LNCAP (cell line): ENCODE results near the gene ANKLE2.

ENCODE experiments used
- CTCF ChIP-seq: fragments of 450-650 bp; IDR thresholded peaks from 2 replicates; pipeline ENCODE4 v1.5.1; 2017; ENCODE audit warnings: mild to moderate bottlenecking

The ANKLE2 gene

GRCh38 chr12:132775502-132776229 lies 14.0 kb upstream of the ANKLE2 start:
- no peak for TF ChIP-seq CTCF

DNA sequence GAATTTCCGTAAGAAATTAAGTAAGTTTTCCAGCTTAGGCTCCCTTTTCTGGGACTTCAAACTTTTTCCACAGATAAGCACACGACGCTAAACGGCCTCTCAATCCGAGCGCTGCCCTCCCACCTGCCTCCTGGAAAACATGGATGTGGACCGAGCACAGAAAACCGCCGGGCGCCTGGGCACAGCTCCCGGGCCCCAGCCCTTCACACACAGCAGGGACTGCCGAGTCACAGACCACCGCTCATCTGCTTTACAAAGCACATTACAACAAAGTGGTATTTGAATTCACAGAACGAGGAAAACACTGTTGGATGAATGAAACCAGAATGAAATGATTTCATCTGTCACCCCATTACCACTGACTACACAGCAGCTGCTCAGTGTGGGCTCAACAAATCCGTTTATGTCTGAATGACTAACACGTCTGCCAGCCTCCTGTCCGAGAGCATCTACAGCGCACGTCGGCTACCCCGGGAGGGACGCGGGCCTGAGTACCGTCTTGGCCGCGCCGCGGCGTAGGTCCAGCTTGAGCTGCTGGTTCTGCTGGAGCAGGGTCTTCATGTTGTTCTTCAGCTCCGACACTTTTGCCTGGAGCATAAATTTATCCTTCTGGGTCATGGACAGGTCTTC lies 13.1 kb upstream of the ANKLE2 start:
- no peak for TF ChIP-seq CTCF

DNA sequence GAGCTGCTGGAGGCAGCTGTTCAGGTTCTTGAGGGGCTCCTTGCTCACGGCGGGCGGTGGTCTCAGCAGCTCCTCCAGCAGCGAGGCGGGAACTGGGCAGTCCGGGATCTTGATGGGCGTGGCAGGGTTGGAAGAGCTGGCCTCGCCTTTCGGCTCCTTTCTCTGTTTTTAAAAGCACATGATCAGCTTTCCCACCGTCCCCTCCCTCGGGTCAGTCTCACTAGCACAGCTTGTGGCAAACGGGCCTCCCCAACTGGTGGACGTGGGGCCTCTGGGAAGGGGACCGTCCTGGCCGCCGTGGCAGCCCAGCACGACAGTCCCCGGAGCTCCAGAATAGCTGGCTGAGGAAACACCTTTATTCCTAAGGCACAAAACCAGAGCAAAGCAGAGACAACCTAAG lies 12.5 kb upstream of the ANKLE2 start:
- no peak for TF ChIP-seq CTCF

DNA sequence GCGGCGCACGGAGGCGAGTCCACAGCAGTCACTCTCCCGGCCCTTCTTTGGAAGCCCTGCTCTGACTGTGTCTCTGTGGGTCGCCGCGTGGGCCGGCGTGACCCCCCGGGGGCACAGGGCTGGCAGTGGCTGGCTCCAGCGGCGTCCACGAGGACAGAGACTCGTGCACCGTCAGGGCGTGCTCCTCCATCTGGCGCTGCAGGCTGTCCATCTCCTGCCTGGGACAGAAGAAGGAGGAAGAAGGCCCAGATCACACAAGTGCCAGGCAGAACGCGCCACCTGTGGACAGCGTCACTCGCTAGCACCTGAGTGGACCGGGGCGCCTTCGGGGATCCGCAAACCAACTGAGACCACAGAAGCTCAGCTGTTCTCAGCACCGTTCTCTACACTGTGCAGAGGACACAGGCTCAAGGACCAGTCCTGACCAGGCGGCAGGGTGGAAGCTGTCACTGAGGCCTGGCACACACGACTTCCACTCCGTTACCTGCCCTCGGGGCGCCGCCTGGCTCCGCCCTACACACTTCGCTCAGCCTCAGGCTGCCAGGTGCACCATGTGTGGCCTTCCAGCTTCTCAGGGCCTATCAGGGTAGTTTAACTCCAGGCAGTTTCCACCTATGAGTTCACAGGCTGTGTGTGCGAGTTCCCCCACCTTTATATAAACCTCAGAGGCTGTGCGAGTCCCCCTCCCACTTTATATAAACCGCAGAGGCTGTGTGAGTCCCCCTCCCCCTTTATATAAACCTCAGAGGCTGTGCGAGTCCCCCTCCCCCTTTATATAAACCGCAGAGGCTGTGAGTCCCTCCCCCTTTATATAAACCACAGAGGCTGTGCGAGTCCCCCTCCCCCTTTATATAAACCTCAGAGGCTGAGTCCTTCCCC lies 11.7 kb upstream of the ANKLE2 start:
- no peak for TF ChIP-seq CTCF

GRCh38 chr12:132772606-132773005 lies 11.0 kb upstream of the ANKLE2 start:
- no peak for TF ChIP-seq CTCF

DNA sequence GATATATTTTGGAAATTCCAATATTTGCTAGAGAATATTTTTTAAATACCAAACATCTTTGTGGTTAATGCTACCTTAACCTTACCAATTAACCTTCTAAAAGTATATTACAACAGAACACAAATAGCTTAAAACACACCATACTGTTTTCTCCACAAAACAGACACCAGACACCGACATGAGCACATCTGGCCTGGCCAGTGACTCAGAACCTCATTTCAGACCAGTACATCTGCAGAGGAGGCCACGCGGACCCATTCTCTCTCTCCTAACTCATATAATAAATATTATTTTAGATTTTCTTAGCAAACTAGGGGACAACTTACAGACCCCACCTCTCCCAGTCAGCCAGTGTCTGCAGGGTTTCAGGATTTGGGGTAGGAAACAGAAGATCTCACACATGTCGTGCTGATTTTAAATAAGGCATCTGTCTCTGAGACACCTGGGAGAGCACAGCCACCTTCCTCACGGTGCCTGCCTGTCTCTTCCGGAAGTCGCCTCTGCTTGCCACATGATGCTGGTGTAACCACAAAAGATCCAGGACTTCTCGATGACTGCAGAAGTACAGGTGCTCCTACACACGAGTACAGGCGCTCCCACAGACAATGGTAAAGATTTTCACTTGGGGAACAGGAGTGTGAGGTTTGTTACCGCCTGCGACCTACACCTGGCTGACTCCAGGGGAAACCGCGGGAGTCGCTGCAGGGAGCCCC lies 9.7 kb upstream of the ANKLE2 start:
- no peak for TF ChIP-seq CTCF

- TF ChIP-seq CTCF = no peak
Measured at GRCh38 chr12:132766380-132767085, 4.9 kb upstream of the ANKLE2 start.
